Cardiac muscle cell (in vitro differentiated cells and primary cell): ENCODE data around the gene FAM136A. TPM values are rescaled to one million over a fixed set of nuclear protein-coding genes. Genes with fewer than 3 reads are reported as not detected.

Source experiments
- DNase-seq, 2 donors: peaks; one replicate each; pipeline versions ENCODE4 v3.0.0 to v3.0.0-alpha.2; 2010 to 2017; ENCODE audit warnings: low read depth in 1 of 2, low spot score in 1 of 2
- H3K27ac ChIP-seq: fragments of 200-600 bp; sonication (generic); 2 replicates; pipeline ENCODE4 v1.5.1; 2016
- H3K27me3 ChIP-seq: fragments of 200-600 bp; sonication (generic); 2 replicates; pipeline ENCODE4 v1.6.0; 2016; ENCODE audit warnings: control low read depth
- H3K36me3 ChIP-seq: fragments of 200-600 bp; sonication (generic); 2 replicates; pipeline ENCODE4 v1.5.1; 2016; ENCODE audit warnings: control low read depth
- H3K4me1 ChIP-seq: fragments of 200-600 bp; sonication (generic); 2 replicates; pipeline ENCODE4 v1.8.1; 2017; ENCODE audit warnings: low read depth, mild to moderate bottlenecking, mixed run types
- H3K4me3 ChIP-seq: fragments of 200-600 bp; sonication (generic); 2 replicates; pipeline ENCODE4 v1.5.1; 2016; ENCODE audit warnings: mild to moderate bottlenecking
- H3K9me3 ChIP-seq: fragments of 200-600 bp; sonication (generic); 2 replicates; pipeline ENCODE4 v1.5.1; 2017; ENCODE audit warnings: low read depth, mild to moderate bottlenecking, control low read depth
- CTCF ChIP-seq: IDR thresholded peaks from 2 replicates; pipeline ENCODE4 v1.5.1; 2012; ENCODE audit warnings: low read depth, mild to moderate bottlenecking, low read length
- polyA plus RNA-seq: library from polyadenylated mRNA; unstranded; fragments of >200 nt; fragmentation: Nextera tagmentation; extraction: Ambion mirVana; gene quantifications from 2 replicates; pipeline ENCODE4 v1.2.1, GENCODE V29; 2016
- total RNA-seq: library from RNA; depleted of rRNA; stranded (reverse); fragments of >200 nt; gene quantifications from 2 replicates; pipeline ENCODE4 v1.2.3, GENCODE V29; 2016

The FAM136A gene
- total RNA-seq (70.8 and 75.5 TPM in 2 replicates), polyA plus RNA-seq (109 and 113 TPM in 2 replicates)

DNA sequence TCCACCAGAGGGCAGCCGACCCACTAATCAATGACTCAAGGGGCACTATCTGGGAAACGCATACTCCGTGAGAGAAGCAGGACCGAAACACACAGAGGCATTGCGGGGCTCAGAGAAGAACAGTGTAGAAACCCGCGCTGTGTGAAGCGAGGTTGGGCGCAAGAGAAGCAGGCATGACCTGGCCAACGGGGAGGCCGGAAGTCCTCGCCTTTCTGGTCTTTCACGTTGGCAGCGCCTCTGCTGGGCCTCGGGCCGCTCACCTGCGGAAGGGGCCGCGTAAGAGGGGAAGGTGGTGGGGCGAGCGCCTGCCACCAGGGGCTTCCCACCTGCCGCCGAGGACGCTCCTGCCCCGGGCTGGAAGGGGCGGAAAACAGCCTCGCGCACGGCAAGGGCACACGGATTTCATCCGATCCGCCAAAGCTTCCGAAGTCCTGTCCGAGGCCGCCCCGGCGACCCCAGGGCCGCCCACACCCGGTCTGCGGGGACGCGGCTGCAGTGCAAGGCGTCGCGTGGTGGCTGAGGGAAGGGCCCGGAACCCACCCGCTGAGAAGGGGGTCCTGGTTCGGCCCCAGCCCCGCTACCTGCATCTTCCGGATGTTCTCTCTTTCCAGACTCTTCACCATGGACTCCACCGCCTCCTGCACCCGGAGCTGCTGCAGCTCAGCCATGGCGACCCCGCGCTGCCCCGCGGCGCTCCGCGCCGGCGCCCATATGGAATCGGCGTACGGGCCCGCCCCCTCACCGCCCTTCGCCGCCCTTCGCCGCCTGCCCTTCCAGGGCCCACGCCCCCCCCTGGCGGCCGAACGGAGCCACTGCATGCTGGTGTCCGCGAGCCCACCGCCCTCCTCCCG is at the start of gene FAM136A:
Gene FAM136A (minus strand): TSS at position 724 of the 851 bp plus-strand sequence. CDS start 56 bp downstream, at position 668.
- peaks cover 15% of the 10 kb centered on the region for H3K36me3 ChIP-seq
- H3K4me3 ChIP-seq = peak within 1 kb of the TSS; percentile 72
- no peaks in the 10 kb centered on the region for H3K27me3 ChIP-seq
- H3K9me3 ChIP-seq = no peaks in the 10 kb centered on the region
- TF ChIP-seq CTCF = peak; percentile 89
- H3K4me1 ChIP-seq = no peaks in the 10 kb centered on the region
- H3K27ac ChIP-seq = peak within 1 kb of the TSS; percentile 85
- peak; percentile 88 to 94 for DNase-seq

GRCh38 chr2:70349921-70350685 is 48.2 kb upstream of the FAM136A start:
- no peaks in the 10 kb centered on the region for H3K9me3 ChIP-seq
- H3K27me3 ChIP-seq = no peaks in the 10 kb centered on the region
- no peaks in the 10 kb centered on the region for H3K4me1 ChIP-seq
- TF ChIP-seq CTCF = no peak
- H3K4me3 ChIP-seq = no peak overlapping the region
- no peak for DNase-seq
- no peak overlapping the region for H3K27ac ChIP-seq
- no peaks in the 10 kb centered on the region for H3K36me3 ChIP-seq

- no peak for TF ChIP-seq CTCF
- no peaks in the 10 kb centered on the region for H3K27me3 ChIP-seq
- no peak overlapping the region for H3K27ac ChIP-seq
- no peaks in the 10 kb centered on the region for H3K9me3 ChIP-seq
- no peak overlapping the region for H3K4me3 ChIP-seq
- H3K36me3 ChIP-seq = no peaks in the 10 kb centered on the region
- DNase-seq = no peak
- no peaks in the 10 kb centered on the region for H3K4me1 ChIP-seq
These were observed 46.0 kb upstream of the FAM136A start for GRCh38 chr2:70347831-70348230.

DNA sequence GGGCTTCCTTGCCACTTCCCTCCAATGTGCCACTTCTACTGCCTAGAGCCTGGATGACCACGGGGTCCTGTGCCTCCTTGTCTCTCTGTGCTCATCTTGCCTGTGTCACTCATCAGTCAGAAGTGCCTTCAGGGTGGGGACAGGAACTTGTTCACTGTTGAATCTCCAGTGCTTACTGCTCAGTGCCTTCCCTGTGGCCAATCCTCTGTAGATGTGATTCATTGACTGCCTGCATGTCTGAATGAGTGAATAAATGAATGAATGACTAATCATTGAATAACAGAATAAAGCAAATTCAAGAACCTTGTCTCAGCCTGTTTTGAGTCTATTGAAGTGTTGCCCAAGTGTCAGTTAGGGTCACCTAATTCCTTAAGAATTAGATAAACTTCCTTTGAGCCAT is 42.3 kb upstream of the FAM136A start:
- DNase-seq = no peak
- Histone ChIP-seq H3K4me1 (no peaks in the 10 kb centered on the region), H3K36me3 (no peaks in the 10 kb centered on the region), H3K4me3 (no peak overlapping the region), H3K27ac (no peak overlapping the region), H3K27me3 (no peaks in the 10 kb centered on the region), H3K9me3 (no peaks in the 10 kb centered on the region)
- TF ChIP-seq CTCF = no peak

DNA sequence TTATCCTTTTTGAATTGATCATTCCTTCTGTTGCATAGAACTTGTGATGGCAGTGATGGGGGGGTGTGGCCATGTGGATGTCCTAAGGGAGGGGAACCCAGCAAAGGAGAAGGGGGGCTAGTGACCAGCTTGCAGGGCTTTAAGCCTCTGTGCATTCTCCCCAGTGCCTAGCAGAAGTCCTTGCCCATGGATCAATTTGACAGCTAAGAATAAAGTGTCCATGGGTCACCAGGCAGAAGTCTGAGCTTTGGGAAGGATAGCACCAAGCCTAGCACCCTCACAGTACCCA is 39.6 kb upstream of the FAM136A start:
- H3K27ac ChIP-seq = no peak overlapping the region
- H3K36me3 ChIP-seq = no peaks in the 10 kb centered on the region
- H3K4me1 ChIP-seq = no peaks in the 10 kb centered on the region
- TF ChIP-seq CTCF = no peak
- H3K9me3 ChIP-seq = no peaks in the 10 kb centered on the region
- no peaks in the 10 kb centered on the region for H3K27me3 ChIP-seq
- no peak for DNase-seq
- no peak overlapping the region for H3K4me3 ChIP-seq
